Rectal smooth muscle tissue (tissue), 1 donor: ENCODE results near the gene SLC2A1.

Experiments
- H3K27ac ChIP-seq: one replicate; pipeline ENCODE4 v1.7.0; 2013; ENCODE audit warnings: low read depth, low read length, inconsistent platforms
- H3K27me3 ChIP-seq: one replicate; pipeline ENCODE4 v1.7.0; 2013; ENCODE audit warnings: low read length; ENCODE audit not compliant: control insufficient read depth, insufficient read depth
- H3K36me3 ChIP-seq: one replicate; pipeline ENCODE4 v1.7.0; 2013; ENCODE audit warnings: low read length; ENCODE audit not compliant: control insufficient read depth, insufficient read depth
- H3K4me1 ChIP-seq: one replicate; pipeline ENCODE4 v1.7.0; 2013; ENCODE audit warnings: low read length; ENCODE audit not compliant: control insufficient read depth, insufficient read depth
- H3K4me3 ChIP-seq: one replicate; pipeline ENCODE4 v1.7.0; 2013; ENCODE audit warnings: low read length
- H3K9ac ChIP-seq: one replicate; pipeline ENCODE4 v1.7.0; 2013; ENCODE audit warnings: low read length

Gene SLC2A1

DNA sequence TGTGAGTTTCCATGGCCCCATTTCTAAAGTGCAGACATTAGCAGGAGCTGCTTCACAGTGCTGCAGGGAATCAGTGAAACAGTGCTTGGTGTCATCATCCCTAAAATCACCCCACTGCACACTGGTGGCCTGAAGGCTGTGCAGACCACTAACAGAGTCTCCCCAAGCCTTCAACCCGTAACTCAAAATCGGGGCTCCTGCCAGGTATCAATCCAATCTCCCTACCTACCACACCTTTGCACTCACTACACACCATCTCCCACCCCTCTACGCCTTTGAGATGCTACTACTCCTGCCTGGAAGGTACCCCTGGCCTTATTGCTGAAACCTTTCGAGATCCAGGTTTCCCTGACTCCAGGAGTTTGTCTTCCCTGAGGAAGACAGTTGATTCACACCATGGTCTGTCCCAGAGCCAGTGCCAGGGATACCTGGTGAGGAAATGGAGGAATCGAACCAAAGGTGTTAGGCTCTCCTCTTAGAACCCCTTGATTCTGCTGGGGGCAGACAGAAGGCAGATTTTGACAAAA is 25.5 kb downstream of the SLC2A1 start:
- Histone ChIP-seq H3K9ac (no peak overlapping the region), H3K27ac (no peak overlapping the region), H3K27me3 (no peaks in the 10 kb centered on the region), H3K36me3 (peaks cover 16% of the 10 kb centered on the region), H3K4me3 (no peak overlapping the region), H3K4me1 (no peaks in the 10 kb centered on the region)

DNA sequence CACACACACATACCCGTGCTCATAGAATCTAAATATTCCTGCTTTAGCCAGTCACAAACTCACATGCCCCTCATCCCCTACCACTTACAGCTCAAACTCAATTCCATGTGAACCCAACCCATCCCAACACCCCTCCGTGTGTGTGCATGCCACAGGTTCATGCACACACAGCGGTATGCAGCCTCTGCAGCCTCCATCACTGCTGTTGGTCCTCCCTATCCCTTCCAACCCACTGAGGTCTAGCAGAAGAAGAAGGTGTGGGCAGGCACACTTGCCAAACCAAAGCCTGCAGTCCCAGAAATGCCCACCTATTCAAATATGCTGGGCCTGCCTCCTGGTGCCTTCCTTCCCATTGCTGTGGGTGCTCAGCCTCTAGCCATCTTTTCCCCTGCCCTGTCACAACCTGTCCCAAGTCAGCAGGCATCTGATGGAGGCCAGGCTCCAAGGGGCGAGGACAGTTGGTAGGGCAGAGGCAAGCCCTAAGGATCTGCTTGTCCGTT is 26.2 kb downstream of the SLC2A1 start:
- Histone ChIP-seq H3K9ac (no peak overlapping the region), H3K4me1 (no peaks in the 10 kb centered on the region), H3K27ac (no peak overlapping the region), H3K36me3 (peaks cover 22% of the 10 kb centered on the region), H3K27me3 (no peaks in the 10 kb centered on the region), H3K4me3 (no peak overlapping the region)

- Histone ChIP-seq H3K36me3 (peaks cover 26% of the 10 kb centered on the region), H3K9ac (peak overlapping the region; percentile 24), H3K4me1 (no peaks in the 10 kb centered on the region), H3K27ac (no peak overlapping the region), H3K4me3 (no peak overlapping the region), H3K27me3 (no peaks in the 10 kb centered on the region)
Measured at GRCh38 chr1:42931911-42932422, 26.7 kb downstream of the SLC2A1 start.

- Histone ChIP-seq H3K4me1 (no peaks in the 10 kb centered on the region), H3K36me3 (peaks cover 26% of the 10 kb centered on the region), H3K27ac (no peak overlapping the region), H3K9ac (no peak overlapping the region), H3K4me3 (no peak overlapping the region), H3K27me3 (no peaks in the 10 kb centered on the region)
Measured at GRCh38 chr1:42931108-42931539, 27.5 kb downstream of the SLC2A1 start.

DNA sequence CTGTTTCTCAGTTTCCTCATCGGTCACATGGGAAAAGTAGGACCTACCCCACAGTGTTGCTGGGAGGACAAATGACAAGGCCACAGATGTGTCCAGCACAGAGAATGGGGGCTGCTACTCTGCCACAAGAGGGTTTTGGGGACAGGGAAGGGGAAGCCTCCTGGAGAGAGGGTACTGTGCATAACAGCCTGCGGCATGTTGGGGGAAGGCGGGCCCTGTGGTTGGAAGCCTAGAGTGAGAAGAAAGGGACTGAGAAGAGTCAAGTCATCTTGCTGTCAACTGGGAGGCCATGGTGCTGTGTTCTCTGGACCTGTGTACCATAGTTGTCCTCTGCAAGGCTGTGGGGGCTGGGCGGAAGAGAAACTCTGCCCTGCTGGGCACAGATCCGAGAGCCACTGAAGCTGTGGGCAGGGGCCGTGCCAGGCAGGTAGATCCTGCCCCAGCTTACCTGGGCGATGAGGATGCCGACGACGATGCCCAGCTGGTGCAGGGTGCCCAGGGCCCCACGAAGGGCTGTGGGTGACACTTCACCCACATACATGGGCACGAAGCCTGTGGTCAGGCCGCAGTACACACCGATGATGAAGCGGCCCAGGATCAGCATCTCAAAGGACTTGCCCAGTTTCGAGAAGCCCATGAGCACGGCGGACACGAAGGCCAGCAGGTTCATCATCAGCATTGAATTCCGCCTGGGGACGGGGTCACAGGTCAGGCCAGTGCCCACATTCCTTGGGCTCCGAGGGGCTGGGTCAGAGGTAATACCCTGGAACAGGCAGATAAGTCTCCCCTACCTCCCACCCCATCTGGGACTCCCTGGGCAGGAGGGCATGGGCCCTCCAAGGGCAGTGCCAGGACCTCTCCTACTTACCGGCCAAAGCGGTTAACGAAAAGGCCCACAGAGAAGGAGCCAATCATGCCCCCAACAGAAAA is 28.2 kb downstream of the SLC2A1 start:
- Histone ChIP-seq H3K27me3 (no peaks in the 10 kb centered on the region), H3K36me3 (peaks cover 26% of the 10 kb centered on the region), H3K27ac (no peak overlapping the region), H3K4me3 (no peak overlapping the region), H3K9ac (no peak overlapping the region), H3K4me1 (no peaks in the 10 kb centered on the region)

DNA sequence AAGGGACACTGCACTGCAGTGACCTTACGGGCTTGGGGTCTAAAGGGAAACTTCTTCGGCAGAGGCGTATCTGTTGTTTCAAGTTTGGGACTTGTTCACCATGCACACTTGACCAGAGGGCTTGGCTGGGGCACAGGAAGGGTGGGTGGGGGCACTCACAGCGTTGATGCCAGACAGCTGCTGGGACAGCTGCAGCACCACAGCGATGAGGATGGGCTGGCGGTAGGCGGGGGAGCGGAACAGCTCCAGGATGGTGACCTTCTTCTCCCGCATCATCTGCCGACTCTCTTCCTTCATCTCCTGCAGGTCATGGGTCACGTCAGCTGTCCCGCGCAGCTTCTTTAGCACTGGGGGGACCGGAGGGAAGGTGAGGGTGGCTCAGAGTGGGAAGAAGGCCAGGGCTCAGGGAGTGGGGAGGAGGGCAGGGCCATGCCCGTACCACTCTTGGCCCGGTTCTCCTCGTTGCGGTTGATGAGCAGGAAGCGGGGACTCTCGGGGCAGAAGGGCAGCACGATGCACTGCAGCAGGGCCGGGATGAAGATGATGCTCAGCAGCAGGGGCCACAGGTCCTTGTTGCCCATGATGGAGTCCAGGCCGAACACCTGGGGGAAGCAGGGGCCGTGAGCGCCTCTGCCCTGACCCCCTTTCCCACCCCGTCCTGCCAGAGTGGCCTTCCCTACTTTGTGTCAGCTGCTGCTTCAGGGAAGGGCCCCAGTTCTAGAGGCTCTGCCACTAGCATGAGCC is 29.1 kb downstream of the SLC2A1 start:
- Histone ChIP-seq H3K27me3 (no peaks in the 10 kb centered on the region), H3K4me1 (no peaks in the 10 kb centered on the region), H3K27ac (no peak overlapping the region), H3K9ac (no peak overlapping the region), H3K4me3 (no peak overlapping the region), H3K36me3 (peaks cover 26% of the 10 kb centered on the region)

- H3K4me1 ChIP-seq = no peaks in the 10 kb centered on the region
- H3K4me3 ChIP-seq = no peak overlapping the region
- no peak overlapping the region for H3K27ac ChIP-seq
- peaks cover 26% of the 10 kb centered on the region for H3K36me3 ChIP-seq
- H3K9ac ChIP-seq = no peak overlapping the region
- no peaks in the 10 kb centered on the region for H3K27me3 ChIP-seq
Measured at GRCh38 chr1:42928859-42929258, 29.8 kb downstream of the SLC2A1 start.

GRCh38 chr1:42927920-42928505 is 30.7 kb downstream of the SLC2A1 start:
- Histone ChIP-seq H3K4me3 (no peak overlapping the region), H3K27me3 (no peaks in the 10 kb centered on the region), H3K27ac (no peak overlapping the region), H3K9ac (no peak overlapping the region), H3K36me3 (peaks cover 26% of the 10 kb centered on the region), H3K4me1 (peaks cover 2% of the 10 kb centered on the region)

- no peaks in the 10 kb centered on the region for H3K27me3 ChIP-seq
- H3K4me1 ChIP-seq = peaks cover 2% of the 10 kb centered on the region
- H3K27ac ChIP-seq = no peak overlapping the region
- H3K9ac ChIP-seq = no peak overlapping the region
- no peak overlapping the region for H3K4me3 ChIP-seq
- peaks cover 26% of the 10 kb centered on the region for H3K36me3 ChIP-seq
Measured at GRCh38 chr1:42927274-42927841, 31.3 kb downstream of the SLC2A1 start.

DNA sequence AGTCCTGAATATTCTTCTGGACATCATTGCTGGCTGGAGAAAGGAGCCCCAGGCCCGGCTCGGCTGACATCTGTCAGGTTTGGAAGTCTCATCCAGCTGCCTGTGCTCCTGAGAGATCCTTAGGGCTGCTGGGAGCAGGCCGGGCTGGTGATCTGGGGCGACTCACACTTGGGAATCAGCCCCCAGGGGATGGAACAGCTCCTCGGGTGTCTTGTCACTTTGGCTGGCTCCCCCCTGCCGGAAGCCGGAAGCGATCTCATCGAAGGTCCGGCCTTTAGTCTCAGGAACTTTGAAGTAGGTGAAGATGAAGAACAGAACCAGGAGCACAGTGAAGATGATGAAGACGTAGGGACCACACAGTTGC is 31.8 kb downstream of the SLC2A1 start:
- peaks cover 2% of the 10 kb centered on the region for H3K4me1 ChIP-seq
- peaks cover 26% of the 10 kb centered on the region for H3K36me3 ChIP-seq
- no peaks in the 10 kb centered on the region for H3K27me3 ChIP-seq
- H3K27ac ChIP-seq = no peak overlapping the region
- no peak overlapping the region for H3K4me3 ChIP-seq
- no peak overlapping the region for H3K9ac ChIP-seq

DNA sequence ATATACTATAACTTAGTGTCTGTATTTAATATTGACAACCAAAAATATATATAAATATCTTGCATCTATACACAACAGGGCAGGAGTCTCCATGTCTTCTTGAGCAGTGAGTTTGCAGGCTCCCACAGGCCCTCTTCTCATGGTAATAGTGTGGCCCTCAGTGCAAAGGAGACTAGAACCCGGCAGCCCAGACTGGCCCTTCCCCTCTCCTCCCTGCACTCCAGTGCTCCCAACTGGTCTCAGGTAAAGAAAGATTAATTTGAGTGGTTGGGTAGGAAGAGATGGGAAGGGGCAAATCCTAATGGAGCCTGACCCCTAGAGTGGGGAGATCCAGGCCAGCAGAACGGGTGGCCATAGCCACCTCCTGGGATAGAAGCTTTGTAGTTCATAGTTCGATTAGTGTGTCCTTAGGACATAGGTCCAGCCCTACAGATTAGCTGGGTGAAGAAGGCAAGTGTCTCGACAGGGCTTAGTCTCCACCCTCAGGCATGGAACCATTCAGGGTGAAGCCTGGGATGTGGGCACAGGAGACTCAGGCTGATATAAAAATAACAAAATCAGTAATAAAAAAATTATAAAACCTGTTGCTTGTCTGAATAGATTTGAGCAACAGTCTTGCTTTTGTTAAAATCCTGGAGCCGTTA is 32.3 kb downstream of the SLC2A1 start:
- Histone ChIP-seq H3K9ac (no peak overlapping the region), H3K27me3 (no peaks in the 10 kb centered on the region), H3K4me3 (no peak overlapping the region), H3K27ac (no peak overlapping the region), H3K36me3 (peaks cover 26% of the 10 kb centered on the region), H3K4me1 (peaks cover 2% of the 10 kb centered on the region)
